Measurements from ENCODE around the gene R3HDML.
"Not testable (repeated sequence)": the region's sequence is repeated elsewhere in the genome, so short reads cannot be mapped to it uniquely, and the experiment has no call there.

R3HDML gene

GRCh38 chr20:44328428-44328827, 8.4 kb upstream of the R3HDML start:
- DNase-seq, result no peak

- DNase-seq, result no peak
Observed at GRCh38 chr20:44331201-44331600, 5.6 kb upstream of the R3HDML start.

GRCh38 chr20:44334306-44334705, 2.5 kb upstream of the R3HDML start:
- no peak for DNase-seq

- no peak for DNase-seq
Observed at GRCh38 chr20:44334709-44335108, 2.1 kb upstream of the R3HDML start.

GRCh38 chr20:44335675-44336074, 1.2 kb upstream of the R3HDML start:
- no peak for DNase-seq

- no peak for DNase-seq
Observed at GRCh38 chr20:44336086-44336485, 757 bp upstream of the R3HDML start.

GRCh38 chr20:44342248-44342647, 5.4 kb downstream of the R3HDML start:
- DNase-seq, result no peak

- DNase-seq, result no peak
Observed at GRCh38 chr20:44343162-44343675, 6.4 kb downstream of the R3HDML start.

- DNase-seq, result no peak
Observed at GRCh38 chr20:44344723-44345122, 7.9 kb downstream of the R3HDML start.

- no peak for DNase-seq
Observed at GRCh38 chr20:44345147-44345546, 8.3 kb downstream of the R3HDML start.

- not testable (repeated sequence) for DNase-seq
Observed at GRCh38 chr20:44345941-44346340, 9.1 kb downstream of the R3HDML start.

- no peak for DNase-seq
Observed at GRCh38 chr20:44348168-44348659, 11.4 kb downstream of the R3HDML start.

GRCh38 chr20:44349349-44349748, 12.5 kb downstream of the R3HDML start:
- no peak for DNase-seq

GRCh38 chr20:44350567-44350966, 13.7 kb downstream of the R3HDML start:
- no peak for DNase-seq

- DNase-seq, result no peak
Observed at GRCh38 chr20:44354979-44355497, 18.2 kb downstream of the R3HDML start.

GRCh38 chr20:44355498-44356352, 18.9 kb downstream of the R3HDML start, which contains the start of gene HNF4A:
HNF4A (plus strand) TSS chr20:44355699; CDS start chr20:44355805, 106 bp downstream.
- DNase-seq, result no peak

- no peak for DNase-seq
Observed at GRCh38 chr20:44356353-44356723, 19.5 kb downstream of the R3HDML start.

- DNase-seq, result no peak
Observed at GRCh38 chr20:44357020-44357419, 20.2 kb downstream of the R3HDML start.

GRCh38 chr20:44357555-44358125, 20.8 kb downstream of the R3HDML start:
- DNase-seq, result no peak

- no peak for DNase-seq
Observed at GRCh38 chr20:44358776-44359175, 21.9 kb downstream of the R3HDML start.

GRCh38 chr20:44360221-44360620, 23.4 kb downstream of the R3HDML start:
- DNase-seq, result no peak

- DNase-seq, result no peak
Observed at GRCh38 chr20:44361021-44361420, 24.2 kb downstream of the R3HDML start.

GRCh38 chr20:44362466-44362940, 25.7 kb downstream of the R3HDML start:
- DNase-seq, result no peak

- no peak for DNase-seq
Observed at GRCh38 chr20:44364068-44364467, 27.2 kb downstream of the R3HDML start.
